Thymus (tissue), 14 donors: ENCODE measurements around the gene UBE3A. TPM values are rescaled to one million over a fixed set of nuclear protein-coding genes. Genes with fewer than 3 reads are reported as not detected.

ENCODE experiments used
- DNase-seq, 9 donors: peaks; one replicate each; pipeline ENCODE4 v3.0.0-alpha.2; 2013; ENCODE audit warnings: low spot score in 9 of 9, low read depth in 6 of 9, missing footprints in 1 of 9
- H3K27ac ChIP-seq, 2 donors: one replicate each; pipeline ENCODE4 v1.5.1; 2013; ENCODE audit warnings: control low read depth in 1 of 2, low read depth in 1 of 2, low read length in 1 of 2, mild to moderate bottlenecking in 1 of 2, moderate library complexity in 1 of 2
- H3K27me3 ChIP-seq, 2 donors: one replicate each; pipeline ENCODE4 v1.5.1; 2013; ENCODE audit warnings: low read length in 1 of 2; ENCODE audit not compliant: control insufficient read depth in 2 of 2, insufficient read depth in 1 of 2
- H3K36me3 ChIP-seq, 2 donors: one replicate each; pipeline ENCODE4 v1.5.1; 2013; ENCODE audit warnings: low read length in 1 of 2, mild to moderate bottlenecking in 1 of 2, moderate library complexity in 1 of 2; ENCODE audit not compliant: control insufficient read depth in 2 of 2, insufficient read depth in 2 of 2
- H3K4me1 ChIP-seq, 2 donors: one replicate each; pipeline ENCODE4 v1.5.1; 2013; ENCODE audit warnings: low read length in 2 of 2; ENCODE audit not compliant: control insufficient read depth in 2 of 2, insufficient read depth in 2 of 2
- H3K4me3 ChIP-seq, 2 donors: one replicate each; pipeline ENCODE4 v1.5.1; 2013; ENCODE audit warnings: low read length in 2 of 2, control low read depth in 1 of 2, mild to moderate bottlenecking in 1 of 2
- H3K9me3 ChIP-seq, 2 donors: one replicate each; pipeline ENCODE4 v1.5.1; 2013; ENCODE audit warnings: low read length in 1 of 2, mild to moderate bottlenecking in 1 of 2; ENCODE audit not compliant: control insufficient read depth in 2 of 2, insufficient read depth in 1 of 2
- WGBS: extraction: QIAGEN DNeasy Blood & Tissue Kit; methylation state at CpG from one replicate; pipeline ENCODE4 v1.1.7; 2013; 5-methylcytosine and 5-hydroxymethylcytosine counted together
- long read RNA-seq, 10 donors: transcript quantifications; one replicate each; lab custom pipeline, GENCODE V29; 2026
- polyA plus RNA-seq: library from polyadenylated mRNA; stranded (reverse); fragments of 200-250 nt; gene quantifications from one replicate; pipeline ENCODE4 v1.2.3, GENCODE V29; 2013
- total RNA-seq: library from RNA; stranded (reverse); fragments of 120-200 nt; gene quantifications from one replicate; pipeline ENCODE4 v1.2.4, GENCODE V29; 2013
- donor health status: healthy.

The UBE3A gene
- 80.2 TPM for total RNA-seq
- 34.7 TPM for polyA plus RNA-seq
- long read RNA-seq, donor 1, full-length matches to known transcripts = 1 of 1 reads
- long read RNA-seq, donor 1, partial matches to known transcripts = 0 of 1 reads
- long read RNA-seq, donor 1, other reads (novel, unspliced or antisense) = 0 of 1 reads
- long read RNA-seq, donor 2 = 0 reads
- long read RNA-seq, donor 3, full-length matches to known transcripts = 2 of 2 reads
- long read RNA-seq, donor 3, partial matches to known transcripts = 0 of 2 reads
- long read RNA-seq, donor 3, other reads (novel, unspliced or antisense) = 0 of 2 reads
- long read RNA-seq, donor 4, full-length matches to known transcripts = 4 of 4 reads
- long read RNA-seq, donor 4, partial matches to known transcripts = 0 of 4 reads
- long read RNA-seq, donor 4, other reads (novel, unspliced or antisense) = 0 of 4 reads
- long read RNA-seq, donor 5, full-length matches to known transcripts = 9 of 9 reads
- long read RNA-seq, donor 5, partial matches to known transcripts = 0 of 9 reads
- long read RNA-seq, donor 5, other reads (novel, unspliced or antisense) = 0 of 9 reads
- long read RNA-seq, donor 6, full-length matches to known transcripts = 6 of 6 reads
- long read RNA-seq, donor 6, partial matches to known transcripts = 0 of 6 reads
- long read RNA-seq, donor 6, other reads (novel, unspliced or antisense) = 0 of 6 reads
- long read RNA-seq, donor 7, full-length matches to known transcripts = 6 of 6 reads
- long read RNA-seq, donor 7, partial matches to known transcripts = 0 of 6 reads
- long read RNA-seq, donor 7, other reads (novel, unspliced or antisense) = 0 of 6 reads
- long read RNA-seq, donor 8, full-length matches to known transcripts = 1 of 1 reads
- long read RNA-seq, donor 8, partial matches to known transcripts = 0 of 1 reads
- long read RNA-seq, donor 8, other reads (novel, unspliced or antisense) = 0 of 1 reads
- long read RNA-seq, donor 9, full-length matches to known transcripts = 4 of 4 reads
- long read RNA-seq, donor 9, partial matches to known transcripts = 0 of 4 reads
- long read RNA-seq, donor 9, other reads (novel, unspliced or antisense) = 0 of 4 reads
- long read RNA-seq, donor 10, full-length matches to known transcripts = 6 of 6 reads
- long read RNA-seq, donor 10, partial matches to known transcripts = 0 of 6 reads
- long read RNA-seq, donor 10, other reads (novel, unspliced or antisense) = 0 of 6 reads

DNA sequence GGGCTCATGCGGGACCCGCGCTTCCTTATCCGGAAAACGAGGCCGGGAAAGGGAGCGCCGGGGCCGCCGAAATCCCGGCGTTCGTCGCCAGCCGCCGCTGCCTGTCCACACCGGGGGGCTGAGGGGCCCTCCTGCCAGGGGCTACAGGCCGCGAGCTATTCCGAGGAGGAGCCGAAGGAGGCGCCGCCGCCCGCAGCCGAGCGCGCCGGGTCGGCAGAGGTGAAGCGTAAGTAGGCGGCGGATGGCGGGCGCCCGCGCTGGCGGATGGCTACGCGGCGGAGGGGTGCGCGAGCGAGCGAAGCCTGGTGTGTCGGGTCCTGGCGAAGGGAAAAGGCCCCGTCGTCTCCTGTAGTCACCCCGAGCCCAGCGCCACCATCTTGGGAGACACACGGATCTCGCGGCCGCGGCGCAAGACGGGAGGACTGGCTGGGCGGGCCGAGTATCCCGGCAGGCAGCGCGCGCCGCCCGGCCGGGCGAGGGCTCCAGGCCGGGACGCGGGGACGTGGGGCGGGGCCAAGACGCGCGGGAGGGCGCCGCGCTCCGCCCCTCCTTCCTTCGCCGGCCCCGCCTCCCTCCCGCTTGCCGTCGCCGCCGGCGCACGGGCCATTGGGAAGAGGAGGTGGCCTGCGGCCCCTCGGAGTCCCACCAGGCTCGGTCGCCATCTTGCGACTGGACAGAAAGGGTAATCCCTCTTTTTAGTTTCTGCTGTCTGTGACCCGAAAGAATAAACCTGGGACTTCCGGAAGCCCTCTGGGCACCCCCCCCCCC is at the start of gene UBE3A:
Gene UBE3A, minus strand, starts transcription at position 424 of the 768 bp plus-strand sequence. CDS start 29,917 bp downstream, outside the sequence.
- Histone ChIP-seq H3K27ac (peak within 1 kb of the TSS; percentile 89 to 97), H3K4me1 (peaks cover 0 to 5% of the 10 kb centered on the region in 2 donors), H3K9me3 (no peaks in the 10 kb centered on the region), H3K4me3 (peak within 1 kb of the TSS; percentile 67 to 97), H3K27me3 (no peaks in the 10 kb centered on the region), H3K36me3 (no peaks in the 10 kb centered on the region)
- WGBS = under 1% methylated on average over 97 of the region's 97 CpGs
- peak; percentile 58 to 95 (median 86) for DNase-seq

DNA sequence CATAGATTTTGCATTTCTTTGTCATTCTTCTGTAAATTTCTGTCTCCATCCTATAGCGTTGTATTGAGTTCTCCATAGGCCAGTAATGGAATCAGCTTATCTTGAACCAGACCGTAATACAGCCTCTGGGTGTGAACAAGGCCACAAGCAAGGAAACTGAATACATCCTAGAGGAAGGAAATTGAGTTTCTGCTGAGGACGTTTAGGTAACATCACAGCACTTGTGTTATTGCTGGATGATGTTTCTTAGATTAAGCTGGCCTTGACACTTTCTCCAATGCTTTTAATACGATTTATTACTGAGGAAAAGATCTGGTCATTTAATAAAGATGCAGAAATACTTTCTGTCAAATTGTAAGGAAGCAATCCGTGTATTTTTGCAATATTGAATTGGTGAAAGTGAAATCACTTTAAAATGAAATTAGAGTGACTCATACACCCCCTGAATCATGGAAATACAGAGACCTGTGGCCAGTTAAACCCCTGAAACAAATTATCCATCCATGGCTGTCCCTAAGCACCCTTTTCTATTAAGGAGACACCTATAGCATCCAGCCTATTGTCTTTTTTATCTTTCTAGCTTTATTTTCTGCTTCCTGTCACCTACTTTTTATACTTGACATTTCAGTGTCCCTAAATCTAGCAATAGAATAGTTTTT is 48.5 kb upstream of the UBE3A start:
- no peaks in the 10 kb centered on the region for H3K36me3 ChIP-seq
- H3K4me1 ChIP-seq = no peaks in the 10 kb centered on the region
- 62% methylated on average over 5 of the region's 5 CpGs for WGBS
- no peak for DNase-seq
- no peak overlapping the region for H3K27ac ChIP-seq
- no peaks in the 10 kb centered on the region for H3K9me3 ChIP-seq
- no peaks in the 10 kb centered on the region for H3K27me3 ChIP-seq
- H3K4me3 ChIP-seq = no peak overlapping the region

DNA sequence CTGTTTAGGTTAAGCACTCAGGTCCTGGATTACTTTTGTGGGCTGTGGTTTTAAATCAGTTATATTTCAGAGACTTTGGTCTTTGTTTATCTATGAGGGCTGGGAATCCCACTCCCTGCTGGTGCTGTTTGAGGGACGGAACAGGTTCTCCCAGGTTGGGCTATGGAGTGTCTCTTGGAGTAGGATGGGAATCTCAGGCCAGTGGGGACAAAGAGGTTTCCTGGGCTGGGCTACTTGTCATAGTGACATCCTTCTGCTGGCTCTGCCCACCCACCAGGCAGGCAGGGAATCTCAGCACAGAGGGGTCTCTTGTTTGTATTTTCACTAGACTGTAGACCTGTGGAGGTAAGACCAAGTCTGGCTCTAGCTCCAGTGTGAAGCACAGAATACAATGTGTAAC is 47.2 kb upstream of the UBE3A start:
- no peak overlapping the region for H3K4me3 ChIP-seq
- no peak overlapping the region for H3K27ac ChIP-seq
- no peaks in the 10 kb centered on the region for H3K27me3 ChIP-seq
- 95% methylated on average over 1 of the region's 1 CpG for WGBS
- no peak for DNase-seq
- H3K9me3 ChIP-seq = no peaks in the 10 kb centered on the region
- H3K36me3 ChIP-seq = no peaks in the 10 kb centered on the region
- no peaks in the 10 kb centered on the region for H3K4me1 ChIP-seq

DNA sequence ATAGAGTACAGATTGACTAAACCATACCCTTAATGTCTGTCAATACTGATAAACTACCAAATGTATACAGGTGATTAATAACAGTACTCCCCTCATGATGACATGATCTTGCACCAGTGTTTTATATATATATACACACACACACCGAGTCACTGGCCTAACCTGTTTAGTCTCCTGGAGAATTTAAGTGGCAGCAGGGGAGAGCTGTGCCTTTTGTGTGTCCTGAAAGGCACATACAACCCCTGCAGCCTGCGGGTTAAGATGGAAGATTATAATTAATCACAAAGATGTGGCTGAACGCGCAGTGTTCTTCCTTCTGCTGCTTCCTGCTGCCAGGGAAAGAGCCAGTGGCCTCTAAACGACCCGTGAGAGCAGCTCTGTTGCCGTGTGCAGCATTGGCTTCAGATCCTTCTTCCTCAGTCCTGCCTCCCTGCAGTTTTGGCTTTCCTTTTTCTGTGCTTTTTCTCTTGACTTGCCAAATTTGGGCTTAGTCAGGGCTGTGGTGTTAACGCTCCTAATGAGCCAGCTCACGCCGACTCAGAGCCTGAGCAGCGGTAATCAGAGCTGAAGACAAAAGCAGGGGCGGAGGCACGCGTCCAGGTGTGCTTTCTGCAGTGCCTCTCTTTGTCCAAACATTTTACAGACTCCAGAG is 42.5 kb upstream of the UBE3A start:
- no peaks in the 10 kb centered on the region for H3K4me1 ChIP-seq
- WGBS = 33% methylated on average over 14 of the region's 14 CpGs
- peak in 1 of 9 donors; percentile 27 for DNase-seq
- no peaks in the 10 kb centered on the region for H3K27me3 ChIP-seq
- no peak overlapping the region for H3K27ac ChIP-seq
- H3K9me3 ChIP-seq = no peaks in the 10 kb centered on the region
- no peaks in the 10 kb centered on the region for H3K36me3 ChIP-seq
- no peak overlapping the region for H3K4me3 ChIP-seq

DNA sequence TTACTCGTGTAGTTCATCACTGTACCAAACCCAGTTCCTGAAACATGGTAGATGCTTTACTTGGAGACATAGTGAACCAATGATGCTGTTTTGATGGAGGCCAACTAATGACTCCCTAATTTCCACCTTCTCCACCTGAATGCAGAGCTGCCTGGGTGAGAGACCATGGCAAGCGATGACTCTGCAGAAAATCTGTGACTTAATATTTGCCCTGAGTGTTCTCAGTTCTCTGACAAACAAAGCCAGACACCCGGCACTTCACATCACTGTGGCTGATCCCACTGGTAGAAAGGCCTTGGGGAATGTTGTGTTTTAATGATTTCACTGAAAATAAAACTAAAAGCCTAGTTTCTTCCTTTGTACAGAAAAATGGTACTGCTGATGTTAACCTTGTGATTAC is 39.5 kb upstream of the UBE3A start:
- DNase-seq = no peak
- no peaks in the 10 kb centered on the region for H3K9me3 ChIP-seq
- no peak overlapping the region for H3K4me3 ChIP-seq
- H3K4me1 ChIP-seq = no peaks in the 10 kb centered on the region
- no peaks in the 10 kb centered on the region for H3K36me3 ChIP-seq
- no peaks in the 10 kb centered on the region for H3K27me3 ChIP-seq
- 97% methylated on average over 3 of the region's 3 CpGs for WGBS
- no peak overlapping the region for H3K27ac ChIP-seq

DNA sequence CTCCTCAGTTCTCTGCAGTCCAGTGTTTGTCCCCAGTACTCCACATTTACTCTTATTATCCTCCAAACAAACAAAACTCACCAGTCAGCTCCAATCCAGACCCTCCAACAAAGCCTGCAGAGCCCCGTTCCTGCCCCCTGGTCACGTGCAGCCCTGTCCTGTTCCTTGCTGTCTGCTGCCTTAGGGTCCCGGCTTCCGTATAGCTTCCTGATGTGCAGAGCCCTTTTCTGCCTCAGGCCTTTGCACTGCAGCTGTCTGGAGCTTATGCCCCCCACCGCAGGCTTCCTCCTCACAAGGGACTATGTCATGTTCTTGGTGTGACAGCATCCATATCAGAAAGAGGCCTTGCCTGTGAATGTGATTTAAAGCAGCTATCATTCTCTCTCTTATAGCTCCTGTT is 39.0 kb upstream of the UBE3A start:
- Histone ChIP-seq H3K27ac (no peak overlapping the region), H3K4me1 (no peaks in the 10 kb centered on the region), H3K9me3 (no peaks in the 10 kb centered on the region), H3K4me3 (no peak overlapping the region), H3K36me3 (no peaks in the 10 kb centered on the region), H3K27me3 (no peaks in the 10 kb centered on the region)
- WGBS = 97% methylated on average over 5 of the region's 5 CpGs
- no peak for DNase-seq

DNA sequence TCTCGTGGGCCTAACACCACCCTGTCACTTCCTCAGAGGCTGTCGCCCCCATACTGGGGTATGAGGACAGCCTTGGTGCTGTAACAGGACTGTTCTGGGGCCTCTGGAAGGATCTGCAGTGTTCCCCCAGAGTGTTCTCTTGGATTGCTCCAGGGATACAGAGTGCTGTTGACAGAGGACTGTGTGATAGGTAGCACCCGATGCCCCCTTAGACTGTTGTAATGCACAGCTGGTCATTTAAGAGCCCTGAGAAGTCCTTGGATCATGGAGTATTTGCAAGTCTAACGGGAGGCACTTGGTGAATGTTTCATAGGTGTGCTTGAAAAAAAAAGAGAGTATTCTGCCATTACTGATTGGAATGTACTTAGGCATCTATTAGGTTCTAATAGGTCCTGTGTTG is 35.4 kb upstream of the UBE3A start:
- H3K27ac ChIP-seq = no peak overlapping the region
- H3K9me3 ChIP-seq = no peaks in the 10 kb centered on the region
- WGBS = 95% methylated on average over 4 of the region's 4 CpGs
- DNase-seq = no peak
- H3K27me3 ChIP-seq = no peaks in the 10 kb centered on the region
- no peaks in the 10 kb centered on the region for H3K36me3 ChIP-seq
- H3K4me1 ChIP-seq = no peaks in the 10 kb centered on the region
- no peak overlapping the region for H3K4me3 ChIP-seq

DNA sequence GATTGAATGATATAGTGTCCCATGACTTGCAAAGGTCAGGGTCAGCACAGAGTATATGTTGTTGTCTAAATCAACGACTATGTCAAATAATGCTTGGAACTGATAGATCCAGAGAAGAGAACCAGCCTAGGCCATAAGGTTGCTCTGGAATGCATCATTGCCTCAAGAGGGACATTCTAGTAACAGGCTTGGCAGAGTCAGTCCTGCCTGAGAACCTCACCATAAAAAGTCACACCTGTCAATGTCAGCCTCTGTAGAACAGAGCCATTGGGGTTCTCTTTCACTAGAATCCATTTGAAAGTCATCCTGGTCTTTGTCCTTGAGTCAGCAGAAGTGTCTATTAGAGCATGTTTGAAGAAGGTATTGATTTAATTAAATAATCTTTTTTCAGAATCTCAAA is 31.4 kb upstream of the UBE3A start:
- peaks cover 0 to 1% of the 10 kb centered on the region in 2 donors for H3K9me3 ChIP-seq
- H3K4me1 ChIP-seq = no peaks in the 10 kb centered on the region
- WGBS = 87% methylated on average over 1 of the region's 1 CpG
- no peak overlapping the region for H3K27ac ChIP-seq
- H3K27me3 ChIP-seq = no peaks in the 10 kb centered on the region
- no peak for DNase-seq
- H3K36me3 ChIP-seq = no peaks in the 10 kb centered on the region
- no peak overlapping the region for H3K4me3 ChIP-seq
